ENCODE data around the gene ACACB. TPM values are rescaled to one million over a fixed set of nuclear protein-coding genes. Genes with fewer than 3 reads are reported as not detected.

The ACACB gene
- total RNA-seq, 1 donor from 2014 or later: 1.7 TPM

- DNase-seq (ENCODE audit: low read depth in 2 of 2): no peak
Measured at GRCh38 chr12:109109746-109110350, 6.5 kb upstream of the ACACB start.

- peak in 1 of 2 donors; percentile 76 for DNase-seq (ENCODE audit: low read depth in 2 of 2)
Measured at GRCh38 chr12:109110988-109111495, 5.3 kb upstream of the ACACB start.

- no peak for DNase-seq (ENCODE audit: low read depth in 2 of 2)
Measured at GRCh38 chr12:109112720-109113465, 3.5 kb upstream of the ACACB start.

- no peak for DNase-seq (ENCODE audit: low read depth in 2 of 2)
Measured at GRCh38 chr12:109113661-109114321, 2.6 kb upstream of the ACACB start.

GRCh38 chr12:109114644-109115043, 1.7 kb upstream of the ACACB start:
- no peak for DNase-seq (ENCODE audit: low read depth in 2 of 2)

GRCh38 chr12:109115404-109115757, 1.0 kb upstream of the ACACB start:
- no peak for DNase-seq (ENCODE audit: low read depth in 2 of 2)

- no peak for DNase-seq (ENCODE audit: low read depth in 2 of 2)
Measured at GRCh38 chr12:109116611-109116949, 193 bp downstream of the ACACB start.

GRCh38 chr12:109120095-109120494, 3.7 kb downstream of the ACACB start:
- no peak for DNase-seq (ENCODE audit: low read depth in 2 of 2)

- DNase-seq (ENCODE audit: low read depth in 2 of 2): no peak
Measured at GRCh38 chr12:109120557-109120956, 4.2 kb downstream of the ACACB start.

GRCh38 chr12:109121346-109121880, 5.0 kb downstream of the ACACB start:
- no peak for DNase-seq (ENCODE audit: low read depth in 2 of 2)

GRCh38 chr12:109124878-109125648, 8.7 kb downstream of the ACACB start:
- DNase-seq (ENCODE audit: low read depth in 2 of 2): no peak

GRCh38 chr12:109125791-109126190, 9.4 kb downstream of the ACACB start:
- no peak for DNase-seq (ENCODE audit: low read depth in 2 of 2)

- no peak for DNase-seq (ENCODE audit: low read depth in 2 of 2)
Measured at GRCh38 chr12:109126784-109127183, 10.4 kb downstream of the ACACB start.

- DNase-seq (ENCODE audit: low read depth in 2 of 2): no peak
Measured at GRCh38 chr12:109127533-109128242, 11.3 kb downstream of the ACACB start.

GRCh38 chr12:109130297-109131153, 14.1 kb downstream of the ACACB start:
- no peak for DNase-seq (ENCODE audit: low read depth in 2 of 2)

GRCh38 chr12:109131154-109132050, 15.0 kb downstream of the ACACB start:
- DNase-seq (ENCODE audit: low read depth in 2 of 2): no peak

GRCh38 chr12:109134186-109134917, 18.0 kb downstream of the ACACB start:
- peak in 1 of 2 donors; percentile 19 for DNase-seq (ENCODE audit: low read depth in 2 of 2)

- DNase-seq (ENCODE audit: low read depth in 2 of 2): peak in 1 of 2 donors; percentile 39
Measured at GRCh38 chr12:109137055-109137454, 20.7 kb downstream of the ACACB start.
